Measurements from ENCODE around the gene ADSS1.

ADSS1 gene

DNA sequence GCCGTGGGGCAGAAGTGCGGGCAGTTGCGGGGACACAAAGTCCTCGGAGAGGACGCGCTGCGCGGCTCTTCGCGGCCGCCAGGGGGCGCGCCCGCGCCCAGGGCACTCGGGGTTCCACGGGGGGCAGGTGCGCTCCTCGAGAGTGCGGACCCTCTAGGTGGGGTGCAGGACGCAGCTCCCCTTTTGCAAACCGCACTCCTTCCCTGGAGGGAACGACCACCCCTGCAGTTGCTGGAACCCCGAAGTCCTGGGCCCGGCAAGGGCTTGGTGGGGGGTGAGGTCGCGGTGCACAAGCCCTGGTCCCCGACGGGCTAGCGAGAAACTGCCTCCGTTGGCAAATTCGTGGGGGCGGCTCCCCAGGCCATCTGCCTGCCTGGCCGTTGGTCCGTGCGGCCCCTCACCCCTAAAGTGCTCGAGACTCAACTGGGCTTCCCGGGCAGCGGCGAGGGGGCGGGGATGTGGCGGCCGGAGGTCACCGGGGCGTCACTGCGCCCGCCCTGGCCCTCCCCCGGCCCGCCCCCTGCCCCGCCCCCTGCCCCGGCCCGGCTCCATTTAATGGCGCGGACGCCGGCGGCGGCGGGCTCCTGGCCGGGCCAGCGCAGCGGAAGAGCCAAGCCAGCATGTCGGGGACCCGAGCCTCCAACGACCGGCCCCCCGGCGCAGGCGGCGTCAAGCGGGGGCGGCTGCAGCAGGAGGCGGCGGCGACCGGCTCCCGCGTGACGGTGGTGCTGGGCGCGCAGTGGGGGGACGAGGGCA is at the start of gene ADSS1:
Gene ADSS1, plus strand, starts transcription at position 579 of the 756 bp plus-strand sequence. Its CDS starts 42 bp downstream, at position 621.
- DNase-seq, result peak; percentile 58

- no peak for DNase-seq
Measured at GRCh38 chr14:104675447-104675846, 48.6 kb upstream of the ADSS1 start.

DNA sequence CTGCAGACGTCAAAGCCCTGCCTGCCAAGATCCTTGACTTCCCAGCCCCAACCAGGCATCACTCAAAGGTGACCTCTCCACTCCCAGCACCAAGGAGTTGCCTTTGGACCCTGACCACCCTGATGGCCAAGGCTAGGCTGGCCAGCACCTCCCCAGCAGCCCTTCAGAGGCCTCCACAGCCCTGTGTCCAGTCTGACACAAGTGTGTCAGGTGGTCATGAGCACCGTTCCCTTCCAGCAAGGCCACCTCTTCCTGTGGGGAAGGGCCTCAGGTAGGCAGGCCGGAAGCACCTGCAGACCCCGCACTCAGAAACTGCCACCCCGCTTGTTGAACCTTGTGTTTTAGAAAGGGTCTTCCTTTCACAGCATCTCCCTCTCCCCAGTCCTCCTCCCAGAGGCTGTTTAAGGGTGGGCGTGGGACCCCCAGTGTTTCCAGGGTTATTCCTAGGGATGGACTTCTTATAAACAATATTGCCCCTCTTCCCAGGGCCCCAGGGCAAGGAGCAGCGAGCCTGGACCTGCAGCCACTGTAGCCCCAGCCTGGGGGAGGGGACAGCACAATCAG is 47.8 kb upstream of the ADSS1 start:
- DNase-seq, result no peak

- no peak for DNase-seq
Measured at GRCh38 chr14:104676694-104677511, 47.1 kb upstream of the ADSS1 start.

DNA sequence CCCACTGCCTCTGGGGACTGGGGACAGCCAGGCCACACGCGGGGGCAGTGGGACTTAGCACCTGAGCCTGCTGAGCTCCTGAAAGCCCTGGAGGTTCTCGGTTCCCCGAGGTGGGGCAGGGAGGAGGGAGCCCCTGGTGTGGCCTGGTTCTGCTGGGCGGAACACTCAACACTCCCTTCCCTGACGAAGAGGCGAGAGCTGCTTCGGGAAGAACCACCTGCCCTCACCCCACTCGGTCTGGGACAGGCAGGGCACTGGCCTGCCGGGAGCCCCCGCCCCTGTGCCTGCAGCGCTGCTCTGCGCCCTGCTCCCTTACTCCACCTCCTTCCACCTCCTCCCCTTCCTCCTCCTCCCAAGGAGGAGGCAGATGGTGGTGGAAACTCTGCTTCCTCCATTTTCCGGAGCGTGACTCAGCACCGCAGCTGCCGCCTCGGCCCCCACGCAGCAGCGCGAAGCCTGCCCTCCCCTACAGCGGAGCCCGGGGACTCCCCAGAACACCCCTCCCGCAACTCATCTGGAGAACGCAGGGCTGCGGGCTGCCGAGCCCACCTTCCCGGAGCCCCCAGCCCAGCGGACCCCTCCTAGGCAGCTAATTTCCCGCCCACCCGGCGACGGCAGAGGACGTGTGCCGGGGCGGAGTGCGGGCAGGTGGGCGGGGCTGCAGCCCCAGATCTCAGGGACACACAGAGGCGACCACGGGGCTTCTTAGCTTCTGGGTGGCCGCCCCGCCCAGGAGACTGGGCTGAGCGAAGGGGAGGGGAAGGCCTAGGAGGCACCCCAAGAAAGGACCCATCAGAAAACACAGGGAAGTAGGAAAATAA is 46.3 kb upstream of the ADSS1 start:
- peak; percentile 94 for DNase-seq

DNA sequence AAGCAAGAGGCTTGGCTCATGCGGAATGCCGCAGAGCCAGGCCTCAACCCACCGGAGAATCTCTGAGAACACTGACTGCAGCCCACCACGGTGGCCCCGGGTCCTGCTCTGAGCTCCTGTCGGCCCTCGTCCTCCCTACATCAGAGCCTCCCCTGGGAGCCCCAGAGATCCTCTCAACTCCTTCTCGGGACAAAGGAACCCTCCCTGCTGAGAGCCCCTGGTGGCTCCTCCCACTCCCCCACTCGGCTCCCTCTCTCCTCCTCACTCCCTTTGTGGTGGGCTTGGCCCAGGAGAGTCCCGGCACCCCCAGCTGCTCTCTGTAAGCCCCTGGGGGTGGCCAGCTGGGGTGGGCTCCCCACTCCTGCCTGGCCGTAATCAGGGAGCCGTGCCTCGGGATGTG is 45.7 kb upstream of the ADSS1 start:
- peak; percentile 94 for DNase-seq

DNA sequence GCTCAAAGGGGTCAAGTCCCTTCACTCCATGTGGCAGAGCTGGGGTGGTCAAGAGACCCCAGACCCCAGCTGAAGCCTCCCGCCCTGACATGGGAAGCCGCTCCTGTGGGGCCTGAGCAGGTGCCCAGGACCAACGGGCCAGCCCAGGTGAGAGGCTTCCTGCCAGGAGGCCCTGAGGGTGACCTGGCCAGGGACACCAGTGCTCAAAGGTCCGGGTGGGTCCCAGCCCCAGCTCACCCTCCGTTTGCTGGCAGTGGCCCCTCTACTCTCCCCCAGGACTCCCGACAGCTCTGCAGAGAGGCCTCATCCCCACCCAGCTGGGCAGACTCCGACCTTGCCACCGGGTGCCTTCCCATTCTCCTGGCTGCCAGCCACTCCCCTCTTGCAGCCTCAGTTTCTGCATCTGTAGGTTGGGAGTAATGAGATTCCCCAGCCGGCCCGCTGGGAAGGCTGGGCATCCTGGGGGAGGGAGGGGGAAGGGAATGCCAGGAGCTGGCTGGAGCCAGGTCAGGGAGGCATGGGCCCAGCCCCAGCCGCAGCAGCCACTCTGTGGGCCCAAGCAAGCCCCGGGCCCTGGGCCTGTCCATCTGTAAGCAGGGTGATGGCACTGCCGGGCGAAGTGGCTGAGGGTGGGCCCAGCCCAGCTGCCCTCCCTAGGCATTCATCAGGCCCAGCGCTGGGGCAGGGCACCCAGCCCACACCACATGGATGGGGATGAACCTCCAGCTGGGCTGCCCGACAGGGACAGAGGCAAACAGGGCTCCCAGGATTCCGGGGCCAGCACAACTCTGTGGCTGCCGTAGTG is 44.9 kb upstream of the ADSS1 start:
- DNase-seq, result no peak

- DNase-seq, result no peak
Measured at GRCh38 chr14:104680056-104680805, 43.8 kb upstream of the ADSS1 start.

DNA sequence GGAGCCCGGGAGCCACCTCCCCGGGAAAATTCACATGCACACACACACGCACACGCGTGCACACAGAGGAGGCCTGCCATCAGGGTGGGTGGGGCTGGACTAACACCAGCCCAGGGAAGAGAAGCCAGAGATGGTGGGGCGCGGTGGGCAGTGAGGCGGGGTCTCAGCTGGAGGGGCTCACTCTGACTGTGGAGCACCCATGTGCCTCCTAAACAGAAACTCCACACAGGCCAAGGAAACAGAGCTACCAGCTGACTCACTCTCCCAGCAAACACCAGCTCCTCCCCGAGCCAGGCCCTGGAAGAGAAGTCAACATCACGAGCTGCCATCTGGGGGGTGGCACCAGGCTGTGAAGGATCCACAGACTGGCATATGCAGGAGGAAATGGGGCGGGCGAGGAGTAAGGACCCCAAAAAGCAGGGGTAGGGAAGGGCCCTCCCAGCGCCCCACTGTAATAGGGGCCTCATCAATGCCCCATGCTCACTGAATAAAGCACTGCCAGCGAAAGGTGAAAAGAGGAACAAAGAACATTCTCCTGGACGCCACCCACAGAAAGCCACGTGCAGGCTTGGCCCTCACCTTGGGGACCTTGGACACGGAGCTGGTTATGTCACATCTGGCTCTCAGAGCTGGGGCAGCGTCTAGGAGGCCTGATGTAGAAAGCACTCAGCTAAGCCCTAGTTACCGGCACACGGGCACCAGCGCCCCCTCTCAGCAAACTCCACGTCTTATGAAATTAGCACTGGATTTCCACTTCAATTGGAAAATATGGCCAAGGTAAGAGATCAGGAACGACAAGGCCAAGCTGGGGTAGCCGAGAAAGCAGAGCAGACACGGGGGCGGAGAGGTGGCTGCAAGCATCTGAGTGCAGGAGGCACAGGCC is 43.0 kb upstream of the ADSS1 start:
- DNase-seq, result no peak

DNA sequence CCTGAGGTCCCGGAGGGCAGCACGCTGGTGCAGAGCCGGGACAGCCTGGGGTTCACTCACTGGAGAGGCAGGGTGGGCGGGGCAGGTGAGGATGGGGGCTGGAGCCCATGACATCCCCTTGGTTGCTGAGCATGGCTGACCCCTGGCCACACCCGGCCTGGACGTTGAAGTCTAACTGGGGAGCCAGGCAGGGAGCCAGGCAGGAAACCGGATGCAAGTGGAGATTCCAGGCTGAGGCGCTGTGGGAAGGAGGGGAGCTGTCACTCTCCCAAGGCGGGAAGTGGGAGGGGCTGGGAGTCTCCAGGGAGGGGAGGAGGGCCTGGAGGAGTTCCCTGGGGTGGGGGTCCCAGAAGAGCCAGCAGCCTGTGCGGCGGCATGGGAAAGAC is 42.3 kb upstream of the ADSS1 start:
- DNase-seq, result no peak

DNA sequence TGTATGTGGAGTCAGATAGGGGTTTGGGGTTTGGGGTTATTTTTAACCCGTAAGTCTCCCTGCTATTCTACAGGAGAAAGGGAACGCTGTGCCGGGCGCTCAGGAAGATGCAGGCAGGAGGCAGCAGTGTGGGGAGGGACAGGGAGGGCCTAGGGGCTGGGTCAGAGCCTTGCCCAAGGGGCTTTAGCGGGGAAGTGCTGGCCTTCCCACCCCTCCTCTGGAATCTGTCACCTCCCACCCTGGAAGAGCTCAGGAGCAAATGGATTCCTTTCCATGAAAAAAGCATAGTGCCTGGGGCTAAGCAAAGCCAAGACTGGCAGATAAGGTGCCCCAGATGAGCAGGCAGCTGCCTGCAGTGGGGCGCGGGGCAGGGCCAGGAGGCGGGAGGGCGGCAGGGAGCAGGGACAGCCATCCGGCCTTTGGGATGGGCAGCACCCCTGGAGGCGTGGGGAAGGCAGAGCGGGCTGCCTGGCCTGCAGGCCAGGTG is 41.9 kb upstream of the ADSS1 start:
- DNase-seq, result no peak

GRCh38 chr14:104683653-104684448 is 40.2 kb upstream of the ADSS1 start:
- DNase-seq, result no peak

- DNase-seq, result no peak
Measured at GRCh38 chr14:104684449-104684821, 39.6 kb upstream of the ADSS1 start.

GRCh38 chr14:104685216-104685997 is 38.6 kb upstream of the ADSS1 start:
- DNase-seq, result no peak

GRCh38 chr14:104685998-104686610 is 37.9 kb upstream of the ADSS1 start:
- DNase-seq, result no peak

DNA sequence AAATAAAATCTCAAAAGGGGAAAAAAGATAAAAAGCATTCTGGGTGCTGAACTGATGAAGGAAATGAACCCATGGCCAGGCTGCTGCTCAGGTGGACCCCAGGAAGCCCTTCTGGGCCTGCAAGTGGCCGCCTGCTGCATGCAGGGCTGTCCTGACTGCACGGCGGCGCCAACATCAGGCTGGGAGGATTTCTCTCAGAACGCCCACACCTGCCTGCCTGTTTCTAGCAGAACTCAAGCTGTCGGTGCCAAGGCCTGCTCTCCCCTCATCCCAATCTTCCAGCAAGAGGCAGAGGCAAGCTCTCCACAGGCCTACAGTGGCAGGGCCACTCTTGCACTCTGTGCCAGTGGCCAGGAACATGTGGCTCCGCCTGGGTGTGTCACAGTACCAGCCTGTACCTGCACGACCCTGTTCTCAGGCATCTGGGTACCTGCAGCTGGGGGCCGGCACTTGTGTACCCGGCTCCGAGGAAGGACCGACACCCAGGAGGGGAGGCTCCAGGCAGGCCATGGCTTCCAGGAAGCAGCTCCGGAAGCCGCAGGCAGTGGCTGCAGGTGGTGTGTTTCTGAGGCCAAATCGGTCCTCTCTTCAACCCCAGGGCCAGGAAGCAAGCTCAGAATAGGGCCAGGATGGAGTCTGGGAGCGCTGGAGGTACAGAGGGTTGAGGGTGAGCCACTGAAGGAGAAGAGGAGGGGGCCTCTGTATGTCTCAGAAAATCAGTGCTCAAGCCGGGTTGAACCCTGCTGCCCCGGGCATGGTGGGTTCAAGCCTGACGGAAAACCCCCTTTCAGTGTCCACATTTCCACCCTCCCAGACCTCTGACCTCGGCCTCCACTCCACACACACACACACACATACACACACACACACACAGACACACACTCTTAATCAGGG is 37.2 kb upstream of the ADSS1 start:
- DNase-seq, result no peak

Data from DMS79 treated with DMSO at 0.1 percent for 48 hours (cell line).